ENCODE measurements around the gene TBC1D22A.

GRCh38 chr22:46965555-46966494, 203.4 kb downstream of the TBC1D22A start:
- TF ChIP-seq, protein P1, sequence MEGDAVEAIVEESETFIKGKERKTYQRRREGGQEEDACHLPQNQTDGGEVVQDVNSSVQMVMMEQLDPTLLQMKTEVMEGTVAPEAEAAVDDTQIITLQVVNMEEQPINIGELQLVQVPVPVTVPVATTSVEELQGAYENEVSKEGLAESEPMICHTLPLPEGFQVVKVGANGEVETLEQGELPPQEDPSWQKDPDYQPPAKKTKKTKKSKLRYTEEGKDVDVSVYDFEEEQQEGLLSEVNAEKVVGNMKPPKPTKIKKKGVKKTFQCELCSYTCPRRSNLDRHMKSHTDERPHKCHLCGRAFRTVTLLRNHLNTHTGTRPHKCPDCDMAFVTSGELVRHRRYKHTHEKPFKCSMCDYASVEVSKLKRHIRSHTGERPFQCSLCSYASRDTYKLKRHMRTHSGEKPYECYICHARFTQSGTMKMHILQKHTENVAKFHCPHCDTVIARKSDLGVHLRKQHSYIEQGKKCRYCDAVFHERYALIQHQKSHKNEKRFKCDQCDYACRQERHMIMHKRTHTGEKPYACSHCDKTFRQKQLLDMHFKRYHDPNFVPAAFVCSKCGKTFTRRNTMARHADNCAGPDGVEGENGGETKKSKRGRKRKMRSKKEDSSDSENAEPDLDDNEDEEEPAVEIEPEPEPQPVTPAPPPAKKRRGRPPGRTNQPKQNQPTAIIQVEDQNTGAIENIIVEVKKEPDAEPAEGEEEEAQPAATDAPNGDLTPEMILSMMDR (IDR thresholded peaks at IDR 0.05), result no peak
- no peak for TF ChIP-seq POLR2A (IDR thresholded peaks at IDR 0.05)

Data from right lobe of liver (tissue), 4 donors.